ENCODE measurements around the gene DRG2. TPM values are rescaled to one million over a fixed set of nuclear protein-coding genes. Genes with fewer than 3 reads are reported as not detected.

DRG2 gene
- total and polyA plus RNA-seq, 10 donors = 38.1 to 69.1 (median 49.4) TPM

- TF ChIP-seq POLR2A (IDR thresholded peaks at IDR 0.05) (no peak), CTCF (IDR thresholded peaks at IDR 0.05 in 8 of 11, conservative IDR thresholded peaks at IDR 0.05 in 3 of 11) (no peak), POLR2AphosphoS5 (IDR thresholded peaks at IDR 0.05) (no peak)
- DNase-seq = peak; percentile 54
- Histone ChIP-seq H3K4me1 (peaks cover 0 to 19% (median 9%) of the 10 kb centered on the region in 6 donors), H3K4me3 (no peak overlapping the region), H3K9me3 (no peaks in the 10 kb centered on the region), H3K27me3 (replicated peaks in 1 of 7) (no peaks in the 10 kb centered on the region), H3K36me3 (peaks cover 0 to 78% (median 45%) of the 10 kb centered on the region in 6 donors), H3K27ac (no peak overlapping the region)
- intact Hi-C loops (cut with DNase I; ENCODE audit: low total_unique reads) = no loop called here
- 89 to 94% (median 92%) methylated on average over 3 of the region's 3 CpGs for WGBS, 5 donors
Measured at GRCh38 chr17:18105027-18105426, 17.3 kb downstream of the DRG2 start.

DNA sequence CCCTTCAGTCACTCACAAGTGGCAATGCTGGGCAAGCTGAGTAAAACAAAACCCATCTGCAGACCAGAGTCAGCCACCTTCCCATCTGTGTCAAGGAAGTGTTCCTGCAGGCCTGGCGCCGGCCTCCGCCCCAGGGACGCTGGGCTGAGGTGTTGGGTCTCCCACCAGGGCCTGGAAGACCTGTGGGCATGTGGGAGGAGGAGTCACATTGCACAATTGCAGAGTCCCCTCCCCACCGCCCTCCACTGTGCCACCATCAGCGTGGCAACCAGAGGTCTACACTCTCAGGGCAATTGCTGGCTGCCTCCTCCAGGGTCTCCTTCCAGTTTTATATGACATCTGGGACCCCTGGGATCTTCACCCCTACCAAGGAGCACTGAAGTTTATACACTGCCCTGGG lies 17.8 kb downstream of the DRG2 start:
- no peaks in the 10 kb centered on the region for H3K27me3 ChIP-seq (replicated peaks in 1 of 7)
- peaks cover 0 to 72% (median 40%) of the 10 kb centered on the region in 6 donors for H3K36me3 ChIP-seq
- H3K9me3 ChIP-seq = no peaks in the 10 kb centered on the region
- intact Hi-C loops (cut with DNase I; ENCODE audit: low total_unique reads) = no loop called here
- H3K4me1 ChIP-seq = peaks cover 0 to 19% (median 9%) of the 10 kb centered on the region in 6 donors
- no peak overlapping the region for H3K27ac ChIP-seq
- TF ChIP-seq POLR2A (IDR thresholded peaks at IDR 0.05) (no peak), POLR2AphosphoS5 (IDR thresholded peaks at IDR 0.05) (no peak), CTCF (IDR thresholded peaks at IDR 0.05 in 8 of 11, conservative IDR thresholded peaks at IDR 0.05 in 3 of 11) (no peak)
- DNase-seq = no peak
- no peak overlapping the region for H3K4me3 ChIP-seq
- WGBS, 5 donors = 90 to 100% (median 97%) methylated on average over 2 to 6 of the region's 6 CpGs

GRCh38 chr17:18106211-18106610 lies 18.5 kb downstream of the DRG2 start:
- intact Hi-C loops (cut with DNase I; ENCODE audit: low total_unique reads) = no loop called here
- Histone ChIP-seq H3K27ac (no peak overlapping the region), H3K27me3 (replicated peaks in 1 of 7) (no peaks in the 10 kb centered on the region), H3K9me3 (no peaks in the 10 kb centered on the region), H3K4me3 (no peak overlapping the region), H3K4me1 (peaks cover 0 to 19% (median 9%) of the 10 kb centered on the region in 6 donors), H3K36me3 (peaks cover 0 to 66% (median 36%) of the 10 kb centered on the region in 6 donors)
- peak; percentile 68 for DNase-seq
- WGBS, 5 donors = 90 to 99% (median 94%) methylated on average over 4 to 9 of the region's 9 CpGs
- no peak for TF ChIP-seq CTCF (IDR thresholded peaks at IDR 0.05 in 8 of 11, conservative IDR thresholded peaks at IDR 0.05 in 3 of 11)
- TF ChIP-seq POLR2AphosphoS5 (IDR thresholded peaks at IDR 0.05) = no peak
- no peak for TF ChIP-seq POLR2A (IDR thresholded peaks at IDR 0.05)

GRCh38 chr17:18107061-18107790 lies 19.5 kb downstream of the DRG2 start:
- H3K27ac ChIP-seq = no peak overlapping the region
- WGBS, 5 donors = 87 to 94% (median 90%) methylated on average over 12 to 14 of the region's 14 CpGs
- no peak for TF ChIP-seq CTCF (IDR thresholded peaks at IDR 0.05 in 8 of 11, conservative IDR thresholded peaks at IDR 0.05 in 3 of 11)
- no peak for TF ChIP-seq POLR2A (IDR thresholded peaks at IDR 0.05)
- TF ChIP-seq POLR2AphosphoS5 (IDR thresholded peaks at IDR 0.05) = no peak
- DNase-seq = no peak
- H3K36me3 ChIP-seq = peaks cover 0 to 56% (median 28%) of the 10 kb centered on the region in 6 donors
- no peak overlapping the region for H3K4me3 ChIP-seq
- no peaks in the 10 kb centered on the region for H3K9me3 ChIP-seq
- peaks cover 0 to 12% (median 9%) of the 10 kb centered on the region in 6 donors for H3K4me1 ChIP-seq
- intact Hi-C loops (cut with DNase I; ENCODE audit: low total_unique reads) = no loop called here
- H3K27me3 ChIP-seq (replicated peaks in 1 of 7) = no peaks in the 10 kb centered on the region

All from spleen (tissue), 11 donors.